ENCODE measurements around the gene FBXW11. TPM values are rescaled to one million over a fixed set of nuclear protein-coding genes. Genes with fewer than 3 reads are reported as not detected.

FBXW11 gene
- total RNA-seq, 1 donor = 40.0 TPM

DNA sequence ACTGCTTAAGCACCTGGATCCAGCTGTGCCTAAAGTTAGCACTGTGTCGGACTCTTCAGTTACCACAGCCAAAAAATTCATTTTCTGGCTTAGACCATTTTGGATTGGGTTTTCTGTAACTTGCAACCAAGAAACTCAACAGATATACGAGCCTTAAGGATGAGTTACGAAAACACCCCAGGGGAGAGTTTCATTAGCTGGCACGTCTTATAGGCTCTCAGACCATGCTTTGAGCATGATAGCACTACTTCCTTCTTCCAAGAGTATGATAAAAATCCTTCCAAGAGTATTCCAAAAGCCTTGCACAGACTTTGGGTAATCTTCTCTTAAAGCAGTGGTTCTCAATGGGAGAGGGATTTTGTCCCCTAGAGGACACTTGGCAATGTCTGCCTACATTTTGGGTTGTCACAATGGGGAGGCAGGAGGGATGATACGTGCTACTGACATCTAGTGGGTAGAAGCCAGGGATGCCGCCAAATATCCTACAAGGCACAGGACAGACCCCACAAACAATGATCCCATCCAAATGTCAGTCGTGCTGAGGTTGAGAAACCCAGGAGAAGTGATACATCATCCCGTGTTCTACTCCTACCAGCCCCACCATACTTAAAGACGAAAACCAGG is 156.0 kb downstream of the FBXW11 start:
- Histone ChIP-seq H3K9me3 (ENCODE audit: low read depth, low read length) (no peaks in the 10 kb centered on the region), H3K4me1 (ENCODE audit: insufficient read depth, low read length) (peaks cover 39% of the 10 kb centered on the region), H3K4me3 (ENCODE audit: low read length) (no peak overlapping the region), H3K27me3 (ENCODE audit: insufficient read depth, low read length) (no peaks in the 10 kb centered on the region)

DNA sequence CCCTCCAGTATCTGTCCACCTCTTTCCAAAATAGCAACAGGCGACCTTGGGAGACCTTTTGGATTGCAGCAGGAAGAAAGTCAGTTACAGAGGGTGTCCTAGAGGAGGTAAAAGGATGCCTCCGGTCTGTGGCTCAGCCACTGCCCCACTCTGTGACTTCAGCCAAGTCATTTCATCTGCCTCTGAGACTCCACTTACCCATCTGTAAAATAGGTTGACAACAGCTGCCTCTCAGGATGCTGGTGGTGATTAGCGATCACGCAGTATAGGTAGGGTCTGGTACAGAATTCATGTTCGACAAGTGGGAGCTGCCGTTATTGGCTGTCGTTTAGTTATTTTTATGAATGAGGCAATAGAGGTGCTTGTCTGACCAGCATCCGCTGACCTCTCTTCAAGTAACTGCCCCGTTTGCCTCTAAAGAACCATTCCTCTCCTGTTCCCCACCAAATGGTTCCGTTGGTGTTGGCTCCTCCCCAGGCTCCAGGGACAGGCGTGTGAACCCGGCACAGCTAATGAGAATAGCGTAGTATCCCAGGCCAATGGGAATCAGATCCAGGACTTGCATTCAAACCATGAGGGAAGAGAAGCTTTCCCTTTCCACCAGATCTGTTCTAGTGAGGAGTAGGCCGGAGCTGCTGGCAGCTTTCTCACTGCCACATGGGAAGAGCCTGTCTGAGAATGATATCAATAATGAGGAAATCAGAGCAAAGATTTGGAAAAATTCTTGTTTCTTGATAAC is 156.7 kb downstream of the FBXW11 start:
- Histone ChIP-seq H3K4me3 (ENCODE audit: low read length) (no peak overlapping the region), H3K4me1 (ENCODE audit: insufficient read depth, low read length) (peaks cover 32% of the 10 kb centered on the region), H3K9me3 (ENCODE audit: low read depth, low read length) (no peaks in the 10 kb centered on the region), H3K27me3 (ENCODE audit: insufficient read depth, low read length) (no peaks in the 10 kb centered on the region)

DNA sequence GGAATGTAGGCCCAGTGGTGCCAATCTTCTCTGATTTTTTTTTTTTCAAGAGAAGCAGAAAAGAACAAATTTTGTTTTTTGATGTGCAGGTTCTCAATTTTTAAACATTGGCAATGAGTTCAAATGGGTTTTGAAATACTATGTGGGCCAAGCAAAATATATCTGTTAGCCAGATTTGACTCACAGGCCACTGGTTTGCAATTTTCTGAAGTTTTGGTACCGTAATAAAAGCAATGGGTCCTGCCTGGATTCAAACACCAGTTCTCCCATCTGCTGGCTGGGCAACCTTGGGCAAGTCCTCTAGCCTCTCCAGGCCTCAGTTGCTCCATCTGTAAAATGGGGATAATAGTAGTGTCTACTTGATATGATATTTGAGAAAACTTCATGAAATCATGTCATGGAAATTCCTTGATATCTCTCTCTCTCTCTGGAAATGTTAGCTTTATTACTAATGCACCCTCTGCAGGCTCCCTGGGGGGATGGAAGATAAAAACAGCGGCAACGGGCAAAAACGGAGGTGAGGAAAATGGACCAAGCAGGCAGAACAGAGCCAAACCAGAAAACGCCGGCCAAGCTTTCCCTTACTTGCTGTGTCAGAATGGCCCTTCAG is 157.4 kb downstream of the FBXW11 start:
- Histone ChIP-seq H3K4me3 (ENCODE audit: low read length) (no peak overlapping the region), H3K4me1 (ENCODE audit: insufficient read depth, low read length) (peaks cover 25% of the 10 kb centered on the region), H3K27me3 (ENCODE audit: insufficient read depth, low read length) (no peaks in the 10 kb centered on the region), H3K9me3 (ENCODE audit: low read depth, low read length) (no peaks in the 10 kb centered on the region)

DNA sequence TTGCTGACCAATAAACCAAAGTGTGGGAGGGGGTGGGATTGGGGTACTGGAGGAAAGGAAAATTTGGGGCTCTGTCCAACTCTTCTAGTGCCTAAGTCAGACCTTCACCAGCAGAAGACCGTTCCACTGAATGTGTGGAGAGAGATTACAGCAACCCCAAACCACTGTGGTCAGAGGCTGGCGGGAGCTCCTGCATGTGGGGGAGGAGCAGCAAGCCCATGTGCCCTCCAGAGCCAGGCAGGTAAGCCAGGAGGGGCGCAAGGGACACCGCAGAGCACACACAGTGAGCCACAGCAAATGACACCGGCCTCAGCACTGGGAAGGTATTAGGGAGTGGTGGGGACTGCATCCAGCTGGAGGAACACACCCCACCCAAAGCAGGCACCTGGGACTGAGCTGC is 158.0 kb downstream of the FBXW11 start:
- no peaks in the 10 kb centered on the region for H3K9me3 ChIP-seq (ENCODE audit: low read depth, low read length)
- no peak overlapping the region for H3K4me3 ChIP-seq (ENCODE audit: low read length)
- no peaks in the 10 kb centered on the region for H3K27me3 ChIP-seq (ENCODE audit: insufficient read depth, low read length)
- peaks cover 23% of the 10 kb centered on the region for H3K4me1 ChIP-seq (ENCODE audit: insufficient read depth, low read length)

DNA sequence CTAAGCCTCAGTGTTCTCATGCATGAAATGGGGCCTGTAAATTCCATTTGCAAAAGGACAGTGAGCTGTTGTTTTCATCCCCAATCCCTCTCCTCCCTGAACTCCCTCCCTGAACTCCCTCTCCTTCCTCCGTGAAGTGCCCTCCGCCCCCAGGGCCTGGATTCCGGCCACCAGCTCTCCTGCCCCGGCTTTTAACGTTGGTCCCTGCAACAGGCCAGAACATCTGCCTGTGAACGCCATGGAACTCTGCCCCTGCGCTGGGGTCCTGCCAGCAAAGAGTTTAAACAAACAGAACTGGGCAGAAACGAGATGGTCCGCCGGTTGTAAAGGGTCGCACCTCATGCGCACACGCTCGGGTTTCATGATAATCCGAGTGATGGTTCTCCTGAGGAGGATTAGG is 158.4 kb downstream of the FBXW11 start:
- no peak overlapping the region for H3K4me3 ChIP-seq (ENCODE audit: low read length)
- peaks cover 18% of the 10 kb centered on the region for H3K4me1 ChIP-seq (ENCODE audit: insufficient read depth, low read length)
- H3K9me3 ChIP-seq (ENCODE audit: low read depth, low read length) = no peaks in the 10 kb centered on the region
- H3K27me3 ChIP-seq (ENCODE audit: insufficient read depth, low read length) = no peaks in the 10 kb centered on the region

DNA sequence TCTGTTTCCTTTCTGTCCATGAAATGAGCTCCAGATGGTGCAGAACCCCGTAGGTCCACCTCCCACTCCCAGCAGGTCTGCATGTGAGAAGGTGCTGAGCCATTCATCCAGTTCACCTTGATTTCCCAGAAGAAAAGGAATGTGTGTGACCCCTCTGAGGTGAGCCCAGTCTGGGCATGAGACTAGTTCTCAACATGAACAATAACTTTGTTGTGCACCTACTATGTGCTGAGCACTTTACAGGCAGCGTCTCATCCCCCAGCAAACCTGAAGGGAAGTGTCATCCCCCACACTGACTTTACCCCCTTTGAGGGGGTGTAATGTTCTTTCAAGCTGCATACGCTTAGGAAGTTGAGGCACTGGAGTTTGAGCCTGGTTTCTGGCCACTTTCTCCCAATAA is 159.4 kb downstream of the FBXW11 start:
- H3K9me3 ChIP-seq (ENCODE audit: low read depth, low read length) = no peaks in the 10 kb centered on the region
- H3K4me3 ChIP-seq (ENCODE audit: low read length) = no peak overlapping the region
- H3K27me3 ChIP-seq (ENCODE audit: insufficient read depth, low read length) = no peaks in the 10 kb centered on the region
- H3K4me1 ChIP-seq (ENCODE audit: insufficient read depth, low read length) = peaks cover 8% of the 10 kb centered on the region

DNA sequence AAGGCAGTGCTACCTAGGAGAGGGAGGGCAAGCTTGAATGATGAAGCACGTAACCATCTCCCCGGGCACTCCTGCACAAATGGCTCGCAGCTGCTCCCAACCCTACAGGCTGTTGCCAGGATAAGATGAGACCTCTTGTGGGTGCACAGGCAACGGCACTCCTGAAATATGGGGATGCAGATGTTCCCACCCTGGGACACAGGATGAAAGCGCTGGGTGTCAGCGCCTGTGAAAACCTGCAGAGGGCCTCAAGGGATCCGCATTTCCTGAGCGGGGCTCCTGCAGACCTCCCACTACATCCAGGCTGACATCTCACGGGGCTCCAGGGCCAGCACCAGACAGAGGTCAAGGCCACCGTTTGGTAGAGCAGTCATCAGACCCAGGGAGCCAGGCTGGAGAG is 160.1 kb downstream of the FBXW11 start:
- H3K27me3 ChIP-seq (ENCODE audit: insufficient read depth, low read length) = no peaks in the 10 kb centered on the region
- H3K4me3 ChIP-seq (ENCODE audit: low read length) = no peak overlapping the region
- H3K9me3 ChIP-seq (ENCODE audit: low read depth, low read length) = no peaks in the 10 kb centered on the region
- H3K4me1 ChIP-seq (ENCODE audit: insufficient read depth, low read length) = peaks cover 3% of the 10 kb centered on the region

DNA sequence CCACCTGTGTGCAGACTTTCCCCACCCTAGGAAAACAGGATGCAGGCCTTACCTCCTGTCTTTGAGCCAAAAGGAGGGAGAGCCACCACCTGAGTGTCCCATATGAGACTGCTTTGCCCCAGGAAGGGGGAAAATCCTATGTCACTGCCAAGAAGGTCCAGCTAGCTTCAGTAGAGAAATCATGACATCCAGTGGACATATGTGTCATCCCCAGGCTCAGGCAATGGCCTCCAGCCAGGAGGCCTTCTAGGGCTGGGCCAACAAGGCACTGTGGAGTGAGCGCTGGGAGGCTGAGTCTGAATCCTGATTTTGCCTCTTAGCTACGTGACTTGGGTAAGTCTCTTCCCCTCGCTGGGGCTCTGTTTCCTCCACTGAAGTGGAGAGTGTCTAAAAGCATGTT is 160.6 kb downstream of the FBXW11 start:
- H3K4me1 ChIP-seq (ENCODE audit: insufficient read depth, low read length) = peaks cover 8% of the 10 kb centered on the region
- H3K27me3 ChIP-seq (ENCODE audit: insufficient read depth, low read length) = no peaks in the 10 kb centered on the region
- H3K9me3 ChIP-seq (ENCODE audit: low read depth, low read length) = no peaks in the 10 kb centered on the region
- no peak overlapping the region for H3K4me3 ChIP-seq (ENCODE audit: low read length)

DNA sequence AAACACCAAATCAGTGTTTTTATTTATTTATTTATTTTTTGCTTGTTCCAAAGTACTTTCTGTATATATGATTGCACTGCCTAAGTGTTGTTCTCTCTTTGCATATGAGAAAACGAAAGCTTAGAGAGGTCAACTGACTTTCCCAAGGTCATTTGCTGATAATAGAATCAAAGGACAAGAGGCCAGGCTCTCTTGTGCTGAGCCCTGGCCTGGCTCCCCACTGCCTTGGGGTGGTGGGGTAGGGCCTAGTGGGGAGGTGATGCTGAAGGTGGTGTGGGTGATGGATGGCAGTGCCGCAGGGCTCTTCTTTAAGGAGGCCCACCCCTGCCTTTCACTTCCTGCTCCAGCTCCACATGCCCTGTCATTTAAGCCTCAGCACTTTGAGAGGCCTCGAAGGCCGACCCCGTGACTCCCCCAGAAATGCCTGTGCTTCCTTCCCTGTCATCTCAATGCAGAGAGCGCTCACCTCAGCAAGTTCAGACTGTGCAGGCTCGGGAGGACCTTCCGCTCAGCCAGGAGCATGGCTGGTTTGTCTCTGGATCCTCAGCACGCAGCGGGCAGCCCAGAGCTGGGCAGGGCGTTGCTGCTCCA is 161.3 kb downstream of the FBXW11 start:
- no peaks in the 10 kb centered on the region for H3K9me3 ChIP-seq (ENCODE audit: low read depth, low read length)
- H3K27me3 ChIP-seq (ENCODE audit: insufficient read depth, low read length) = no peaks in the 10 kb centered on the region
- H3K4me3 ChIP-seq (ENCODE audit: low read length) = no peak overlapping the region
- peaks cover 12% of the 10 kb centered on the region for H3K4me1 ChIP-seq (ENCODE audit: insufficient read depth, low read length)

DNA sequence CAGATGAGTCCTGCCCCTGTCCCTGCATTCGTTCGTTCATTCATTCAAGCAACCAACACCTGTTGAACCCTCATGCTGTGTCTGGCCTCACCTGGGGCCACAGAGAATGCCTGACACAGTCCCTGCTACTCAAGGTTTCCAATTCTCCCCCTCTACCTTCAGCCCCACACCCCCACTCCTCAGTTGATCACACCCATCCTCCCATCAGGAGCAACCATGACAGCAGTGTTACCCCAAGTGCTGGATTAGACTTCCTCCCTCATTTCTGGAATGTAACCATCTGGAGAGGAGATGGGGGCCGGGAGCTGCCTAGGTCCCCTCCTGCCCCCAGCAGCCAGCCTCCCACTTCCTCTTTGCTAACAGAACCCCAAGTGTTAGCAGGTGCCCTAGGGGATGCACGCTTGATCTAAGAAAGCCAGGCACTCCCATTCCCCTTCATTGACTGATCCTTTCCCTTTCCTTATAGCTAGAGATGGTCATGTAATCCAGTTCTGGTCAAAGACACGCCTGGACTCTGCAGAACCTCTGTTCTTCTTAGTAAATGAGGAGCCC is 163.6 kb downstream of the FBXW11 start:
- Histone ChIP-seq H3K4me3 (ENCODE audit: low read length) (no peak overlapping the region), H3K4me1 (ENCODE audit: insufficient read depth, low read length) (peaks cover 20% of the 10 kb centered on the region), H3K27me3 (ENCODE audit: insufficient read depth, low read length) (no peaks in the 10 kb centered on the region), H3K9me3 (ENCODE audit: low read depth, low read length) (no peaks in the 10 kb centered on the region)

DNA sequence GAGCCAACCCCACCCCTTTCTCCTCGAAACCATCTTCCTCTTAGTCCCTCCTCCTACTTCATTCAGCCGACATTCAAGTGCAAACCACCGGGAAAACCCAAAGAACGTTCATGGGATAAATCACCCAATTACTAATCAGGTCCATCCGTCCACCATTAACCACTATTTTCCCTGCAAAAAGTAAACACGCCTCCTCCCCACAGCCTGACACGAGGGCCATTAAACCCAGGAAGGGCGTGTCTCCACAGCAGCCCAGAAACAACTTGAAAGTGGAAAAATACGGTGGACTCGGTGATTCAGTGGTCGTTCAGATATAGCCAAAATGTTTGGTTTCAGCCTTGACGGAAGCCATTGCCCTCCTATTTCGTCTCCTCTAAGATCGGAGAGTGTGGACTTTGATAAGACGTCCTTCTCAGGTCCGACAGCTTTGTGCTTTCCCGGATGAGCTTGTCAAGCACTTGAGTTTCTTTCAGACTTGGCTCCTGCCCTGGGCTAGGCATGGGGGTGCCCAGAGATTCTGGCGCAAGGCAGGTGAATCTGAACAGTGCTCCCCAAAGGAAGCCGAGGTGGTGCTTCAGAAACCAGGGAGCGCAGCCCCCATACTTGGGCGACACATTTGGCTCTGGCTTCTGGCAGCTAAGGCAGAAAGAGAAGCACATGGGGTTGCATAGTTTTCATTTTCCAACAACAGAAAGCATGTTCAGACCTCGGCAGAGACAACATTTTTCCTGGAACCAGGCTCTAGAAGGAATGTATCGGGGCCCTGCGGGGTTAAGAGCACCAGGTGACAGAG is 164.3 kb downstream of the FBXW11 start:
- peaks cover 20% of the 10 kb centered on the region for H3K4me1 ChIP-seq (ENCODE audit: insufficient read depth, low read length)
- no peaks in the 10 kb centered on the region for H3K9me3 ChIP-seq (ENCODE audit: low read depth, low read length)
- no peak overlapping the region for H3K4me3 ChIP-seq (ENCODE audit: low read length)
- no peaks in the 10 kb centered on the region for H3K27me3 ChIP-seq (ENCODE audit: insufficient read depth, low read length)

DNA sequence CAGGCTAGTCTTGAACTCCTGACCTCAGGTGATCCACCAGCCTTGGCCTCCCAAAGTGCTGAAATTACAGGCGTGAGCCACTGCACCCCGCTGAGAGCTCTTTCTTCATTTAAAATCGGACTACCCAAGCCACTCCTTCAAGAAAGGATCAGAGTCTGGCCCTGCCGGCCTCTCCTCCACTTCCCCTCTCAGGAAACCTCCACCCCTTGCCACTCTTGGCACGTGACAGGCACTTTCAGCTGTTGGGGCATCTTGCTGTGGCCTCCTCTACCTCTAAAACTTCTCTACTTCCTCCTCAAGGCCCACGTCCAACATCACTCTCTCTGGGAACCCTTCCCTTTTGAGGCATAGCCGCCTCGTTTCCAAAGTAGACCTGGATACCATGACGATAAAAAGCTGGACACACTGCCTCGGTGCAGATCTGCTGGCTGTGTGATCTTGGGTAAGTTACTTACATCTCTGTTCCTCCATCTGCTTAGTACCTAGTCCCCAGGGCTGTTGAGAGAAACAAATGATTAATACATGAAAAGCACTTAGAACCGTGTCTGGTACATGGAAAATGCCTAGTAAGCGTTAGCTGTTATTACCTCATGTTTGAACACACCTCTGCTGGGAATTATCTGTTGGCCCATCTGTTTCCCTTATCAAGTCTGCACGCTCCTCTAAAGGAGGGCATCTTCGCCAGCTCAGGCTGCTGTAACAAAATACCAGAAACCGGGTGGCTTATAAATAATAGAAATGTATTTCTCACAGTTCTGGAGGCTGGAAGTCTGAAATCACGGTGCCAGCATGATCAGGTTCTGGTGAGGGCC is 165.5 kb downstream of the FBXW11 start:
- no peaks in the 10 kb centered on the region for H3K9me3 ChIP-seq (ENCODE audit: low read depth, low read length)
- no peaks in the 10 kb centered on the region for H3K27me3 ChIP-seq (ENCODE audit: insufficient read depth, low read length)
- peaks cover 20% of the 10 kb centered on the region for H3K4me1 ChIP-seq (ENCODE audit: insufficient read depth, low read length)
- no peak overlapping the region for H3K4me3 ChIP-seq (ENCODE audit: low read length)

DNA sequence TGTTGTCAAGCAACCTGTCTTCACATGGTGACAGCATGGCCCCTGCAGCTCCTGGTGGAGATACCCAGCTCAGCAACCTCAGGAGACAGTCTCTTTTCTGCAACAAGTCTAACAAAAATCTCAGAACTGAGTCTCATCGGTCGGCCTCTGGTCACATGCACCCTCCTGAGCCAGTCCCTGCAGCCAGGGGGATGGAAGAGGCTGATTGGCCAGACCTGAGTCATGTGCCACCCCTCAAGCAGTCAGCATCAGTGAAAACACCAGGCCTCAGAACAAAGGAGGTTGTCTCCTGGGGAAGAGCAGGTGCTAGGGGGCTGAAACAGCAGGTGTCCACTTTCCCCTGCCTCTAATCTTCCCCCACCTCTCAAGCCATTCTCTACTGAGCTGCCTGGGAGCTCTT is 166.4 kb downstream of the FBXW11 start:
- no peak overlapping the region for H3K4me3 ChIP-seq (ENCODE audit: low read length)
- no peaks in the 10 kb centered on the region for H3K27me3 ChIP-seq (ENCODE audit: insufficient read depth, low read length)
- H3K4me1 ChIP-seq (ENCODE audit: insufficient read depth, low read length) = peaks cover 20% of the 10 kb centered on the region
- no peaks in the 10 kb centered on the region for H3K9me3 ChIP-seq (ENCODE audit: low read depth, low read length)

DNA sequence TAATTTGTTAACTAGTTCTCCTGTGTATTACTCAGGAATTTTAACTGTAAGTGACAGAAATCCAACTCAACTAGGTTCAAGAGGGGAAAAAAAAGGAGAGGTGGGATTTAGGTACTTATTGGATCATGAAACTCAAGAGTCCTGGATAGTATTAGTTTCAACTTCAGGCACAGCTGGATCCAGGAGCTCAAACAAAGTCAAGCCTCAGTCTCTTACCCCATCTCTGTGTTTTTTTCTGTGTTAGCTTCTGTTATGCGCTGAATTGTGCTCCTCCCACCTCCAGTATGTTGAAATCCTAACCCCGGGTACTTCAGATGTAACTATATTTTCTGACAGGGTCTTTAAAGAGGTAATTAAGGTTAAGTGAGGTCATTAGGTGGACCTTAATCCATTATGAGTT is 167.3 kb downstream of the FBXW11 start:
- Histone ChIP-seq H3K27me3 (ENCODE audit: insufficient read depth, low read length) (no peaks in the 10 kb centered on the region), H3K4me3 (ENCODE audit: low read length) (no peak overlapping the region), H3K4me1 (ENCODE audit: insufficient read depth, low read length) (peaks cover 20% of the 10 kb centered on the region), H3K9me3 (ENCODE audit: low read depth, low read length) (no peaks in the 10 kb centered on the region)

Measured in mononuclear cell (primary cell).